Fibroblast of villous mesenchyme (primary cell): ENCODE results near the gene ODF2. TPM values are rescaled to one million over a fixed set of nuclear protein-coding genes. Genes with fewer than 3 reads are reported as not detected.
"Not testable (repeated sequence)": the region's sequence is repeated elsewhere in the genome, so short reads cannot be mapped to it uniquely, and the experiment has no call there.

ENCODE experiments used
- DNase-seq: peaks from one replicate; pipeline ENCODE4 v3.0.0-alpha.2; 2010; ENCODE audit warnings: low read depth
- H3K4me3 ChIP-seq: 2 replicates; pipeline ENCODE4 v1.5.1; 2011; ENCODE audit warnings: low read depth, mild to moderate bottlenecking, low read length
- CTCF ChIP-seq: IDR thresholded peaks from 2 replicates; pipeline ENCODE4 v1.5.1; 2012; ENCODE audit warnings: low read depth, mild to moderate bottlenecking, low read length; ENCODE audit not compliant: insufficient read depth
- total RNA-seq: library from RNA; depleted of rRNA; stranded (reverse); fragments of >200 nt; gene quantifications from 2 replicates; pipeline ENCODE4 v1.2.3, GENCODE V29; 2012

Gene ODF2
- total RNA-seq, 1 donor: 44.5 TPM

DNA sequence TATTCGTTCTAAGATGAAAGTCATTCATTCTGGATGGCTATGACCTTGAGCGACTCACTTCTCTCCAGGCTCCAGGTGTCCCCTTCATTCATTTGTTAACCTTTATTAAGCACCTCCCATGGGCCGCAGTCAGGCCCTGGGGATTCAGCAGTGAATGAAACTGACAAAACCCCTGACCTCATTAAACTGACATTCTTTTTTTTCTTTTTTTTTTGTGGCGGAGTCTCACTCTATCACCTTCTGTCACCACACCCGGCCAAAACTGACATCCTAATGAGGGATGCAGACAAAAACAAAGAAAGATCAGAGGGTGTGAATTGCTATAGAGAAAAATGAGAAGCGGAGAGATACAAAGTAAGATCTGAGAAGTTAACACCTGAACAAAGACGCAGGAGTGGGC, 16.5 kb upstream of the ODF2 start:
- no peak overlapping the region for H3K4me3 ChIP-seq
- DNase-seq: no peak
- TF ChIP-seq CTCF: no peak

GRCh38 chr9:128442150-128442549, 13.7 kb upstream of the ODF2 start:
- TF ChIP-seq CTCF: no peak
- H3K4me3 ChIP-seq: no peak overlapping the region
- no peak for DNase-seq

GRCh38 chr9:128446505-128446904, 9.3 kb upstream of the ODF2 start:
- DNase-seq, H3K4me3 ChIP-seq: not testable (repeated sequence)

- no peak for DNase-seq
- no peak for TF ChIP-seq CTCF
- H3K4me3 ChIP-seq: no peak overlapping the region
Observed at GRCh38 chr9:128448746-128449145, 7.1 kb upstream of the ODF2 start.

GRCh38 chr9:128454991-128455390, 815 bp upstream of the ODF2 start:
- no peak for TF ChIP-seq CTCF
- DNase-seq: no peak
- H3K4me3 ChIP-seq: no peak overlapping the region

GRCh38 chr9:128456613-128457061, 831 bp downstream of the ODF2 start:
- DNase-seq: peak; percentile 78
- no peak for TF ChIP-seq CTCF
- peak overlapping the region; percentile 88 for H3K4me3 ChIP-seq

- peak overlapping the region; percentile 88 for H3K4me3 ChIP-seq
- no peak for DNase-seq
- no peak for TF ChIP-seq CTCF
Observed at GRCh38 chr9:128457207-128457606, 1.4 kb downstream of the ODF2 start.
